Esophagus squamous epithelium (tissue), 4 donors: Measurements from ENCODE around the gene PMM1.

Source experiments
- POLR2A ChIP-seq, 4 donors: fragments of 450-650 bp; IDR thresholded peaks; one replicate each; pipeline ENCODE4 v1.6.1; 2017; ENCODE audit warnings: antibody characterized with exemption in 4 of 4, mild to moderate bottlenecking in 4 of 4, moderate library complexity in 3 of 4
- TF ChIP-seq, protein P1 (sequence below), 6 experiments: fragments of 450-650 bp in 4 of 6; fragments of 200-600 bp in 2 of 6; sonication (generic) in 2 of 6; IDR thresholded peaks; one replicate each; pipeline ENCODE4 v1.5.1; 2016 to 2019; ENCODE audit warnings: antibody characterized with exemption in 6 of 6, mild to moderate bottlenecking in 4 of 6, moderate library complexity in 4 of 6

DNA sequence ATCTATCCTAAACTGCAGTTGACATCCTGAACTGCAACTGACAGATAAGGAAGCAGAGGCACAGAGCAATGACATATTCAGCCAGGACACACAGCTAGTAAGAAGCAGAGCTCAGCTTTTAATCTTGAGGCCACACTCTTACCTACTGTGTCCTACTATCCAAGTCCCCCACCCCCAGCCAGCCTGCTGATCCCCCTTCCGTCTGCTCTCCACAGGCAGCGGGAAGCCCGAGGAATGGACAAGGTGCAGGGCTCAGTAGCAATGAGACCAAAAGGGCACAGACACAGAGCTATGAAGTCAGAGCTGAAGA lies 49.7 kb downstream of the PMM1 start:
- TF ChIP-seq, protein P1, sequence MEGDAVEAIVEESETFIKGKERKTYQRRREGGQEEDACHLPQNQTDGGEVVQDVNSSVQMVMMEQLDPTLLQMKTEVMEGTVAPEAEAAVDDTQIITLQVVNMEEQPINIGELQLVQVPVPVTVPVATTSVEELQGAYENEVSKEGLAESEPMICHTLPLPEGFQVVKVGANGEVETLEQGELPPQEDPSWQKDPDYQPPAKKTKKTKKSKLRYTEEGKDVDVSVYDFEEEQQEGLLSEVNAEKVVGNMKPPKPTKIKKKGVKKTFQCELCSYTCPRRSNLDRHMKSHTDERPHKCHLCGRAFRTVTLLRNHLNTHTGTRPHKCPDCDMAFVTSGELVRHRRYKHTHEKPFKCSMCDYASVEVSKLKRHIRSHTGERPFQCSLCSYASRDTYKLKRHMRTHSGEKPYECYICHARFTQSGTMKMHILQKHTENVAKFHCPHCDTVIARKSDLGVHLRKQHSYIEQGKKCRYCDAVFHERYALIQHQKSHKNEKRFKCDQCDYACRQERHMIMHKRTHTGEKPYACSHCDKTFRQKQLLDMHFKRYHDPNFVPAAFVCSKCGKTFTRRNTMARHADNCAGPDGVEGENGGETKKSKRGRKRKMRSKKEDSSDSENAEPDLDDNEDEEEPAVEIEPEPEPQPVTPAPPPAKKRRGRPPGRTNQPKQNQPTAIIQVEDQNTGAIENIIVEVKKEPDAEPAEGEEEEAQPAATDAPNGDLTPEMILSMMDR (IDR thresholded peaks at IDR 0.05), result no peak
- no peak for TF ChIP-seq POLR2A (IDR thresholded peaks at IDR 0.05)
